Measurements from ENCODE around the gene HSP90AB1. TPM values are rescaled to one million over a fixed set of nuclear protein-coding genes. Genes with fewer than 3 reads are reported as not detected.

Gene HSP90AB1
- total and polyA plus RNA-seq, 9 of the 15 experiments (the other 6 are each of a cell fraction or from before 2014, with no cell fraction given), result 1,780 to 3,358 (median 2,262) TPM

GRCh38 chr6:44245912-44246662, 814 bp upstream of the HSP90AB1 start (continued):
- TF ChIP-seq ZNF212 (CRISPR knock-in tag; IDR thresholded peaks at IDR 0.05), result no peak
- TF ChIP-seq TAF7 (tag; IDR thresholded peaks at IDR 0.05), result no peak
- no peak for TF ChIP-seq CSDE1 (IDR thresholded peaks at IDR 0.05)
- no peak for TF ChIP-seq HDAC6 (IDR thresholded peaks at IDR 0.05; ENCODE audit: low read depth, low read length)
- TF ChIP-seq CREBBP (IDR thresholded peaks at IDR 0.05; ENCODE audit: low read depth, low read length), result no peak
- TF ChIP-seq JUND (IDR thresholded peaks at IDR 0.05; ENCODE audit: borderline replicate concordance, low read depth, low read length), result peak; percentile 76; the same call in 1 of the 2 replicates
- no peak; the same call in 2 of the 3 replicates for TF ChIP-seq JUND (tag; IDR thresholded peaks at IDR 0.05; ENCODE audit: borderline replicate concordance, low read depth, low read length)
- TF ChIP-seq ASH1L (IDR thresholded peaks at IDR 0.05; ENCODE audit: borderline replicate concordance, low read depth, partially characterized antibody), result no peak
- peak; percentile 54 for TF ChIP-seq SAP30 (IDR thresholded peaks at IDR 0.05; ENCODE audit: borderline replicate concordance, insufficient read depth, low read depth, low read length, poor library complexity, severe bottlenecking)
- TF ChIP-seq SUPT5H (IDR thresholded peaks at IDR 0.05), result no peak
- TF ChIP-seq RFX7 (CRISPR knock-in tag; IDR thresholded peaks at IDR 0.05), result no peak
- TF ChIP-seq GTF2F1 (IDR thresholded peaks at IDR 0.05; ENCODE audit: low read depth, low read length), result no peak
- peak; percentile 38; the same call in 1 of the 2 replicates for TF ChIP-seq PBX2 (CRISPR knock-in tag; IDR thresholded peaks at IDR 0.05; ENCODE audit: low read depth)
- peak; percentile 72 for TF ChIP-seq PBX2 (tag; conservative IDR thresholded peaks at IDR 0.05; ENCODE audit: low read depth)
- no peak for TF ChIP-seq ZNF134 (CRISPR knock-in tag; conservative IDR thresholded peaks at IDR 0.05)
- no peak for TF ChIP-seq ZNF561 (CRISPR knock-in tag; conservative IDR thresholded peaks at IDR 0.05)
- TF ChIP-seq RB1 (IDR thresholded peaks at IDR 0.05; ENCODE audit: low read depth), result peak; percentile 91
- no peak for TF ChIP-seq ZSCAN29 (IDR thresholded peaks at IDR 0.05)
- TF ChIP-seq ZNF592 (IDR thresholded peaks at IDR 0.05), result 0 out of 2 replicates have a peak, but pooled peaks have one; percentile 3
- no peak for TF ChIP-seq OTX1 (CRISPR knock-in tag; IDR thresholded peaks at IDR 0.05)
- no peak for TF ChIP-seq EGR1 (conservative IDR thresholded peaks at IDR 0.05)
- TF ChIP-seq RBM25 (IDR thresholded peaks at IDR 0.05; ENCODE audit: low read depth, low read length, severe bottlenecking), result peak; percentile 7
- no peak for TF ChIP-seq ZBED1 (IDR thresholded peaks at IDR 0.05)
- TF ChIP-seq MEIS2 (IDR thresholded peaks at IDR 0.05; ENCODE audit: partially characterized antibody), result peak; percentile 34

Data from K562 (cell line).